Ishikawa (cell line): ENCODE data around the gene TMEM186.

ENCODE experiments used
- CEBPB ChIP-seq: IDR thresholded peaks from 2 replicates; pipeline ENCODE4 v1.6.1; 2012
- CREB1 ChIP-seq: IDR thresholded peaks from 2 replicates; pipeline ENCODE4 v1.6.1; 2012; ENCODE audit warnings: low read depth
- EGR1 ChIP-seq: IDR thresholded peaks from 2 replicates; pipeline ENCODE4 v1.6.1; 2012
- EP300 ChIP-seq: IDR thresholded peaks from 2 replicates; pipeline ENCODE4 v1.6.1; 2012; ENCODE audit warnings: borderline replicate concordance
- FOXM1 ChIP-seq: IDR thresholded peaks from 2 replicates; pipeline ENCODE4 v1.6.1; 2012; ENCODE audit warnings: low read depth, borderline replicate concordance
- NFIC ChIP-seq: IDR thresholded peaks from 2 replicates; pipeline ENCODE4 v1.6.1; 2012
- RAD21 ChIP-seq: IDR thresholded peaks from 2 replicates; pipeline ENCODE4 v1.6.1; 2012; ENCODE audit warnings: low read depth
- TAF1 ChIP-seq: IDR thresholded peaks from 2 replicates; pipeline ENCODE4 v1.6.1; 2012; ENCODE audit warnings: low read depth, mild to moderate bottlenecking
- TCF12 ChIP-seq: IDR thresholded peaks from 2 replicates; pipeline ENCODE4 v1.6.1; 2012; ENCODE audit warnings: low read depth
- TEAD4 ChIP-seq: IDR thresholded peaks from 2 replicates; pipeline ENCODE4 v1.6.1; 2012
- YY1 ChIP-seq: IDR thresholded peaks from 2 replicates; pipeline ENCODE4 v1.6.1; 2012; ENCODE audit warnings: low read depth
- ZBTB7A ChIP-seq: IDR thresholded peaks from 2 replicates; pipeline ENCODE4 v1.6.1; 2012; ENCODE audit warnings: low read depth
- TF ChIP-seq, protein P1 (sequence below): IDR thresholded peaks from 2 replicates; pipeline ENCODE4 v1.6.1; 2012
- TF ChIP-seq, protein P2 (sequence below): IDR thresholded peaks from 2 replicates; pipeline ENCODE4 v1.6.1; 2012; ENCODE audit warnings: low read depth, mild to moderate bottlenecking
- TF ChIP-seq, protein P3 (sequence below): IDR thresholded peaks from 2 replicates; pipeline ENCODE4 v1.6.1; 2012

The TMEM186 gene

GRCh38 chr16:8797364-8798173 is at the start of gene TMEM186, which contains the start of gene PMM2:
TMEM186 (minus strand) TSS chr16:8797639; CDS start chr16:8797614, 25 bp downstream.
PMM2 (plus strand) TSS chr16:8797839; CDS start chr16:8797883, 44 bp downstream.
- TF ChIP-seq CEBPB, result no peak
- TF ChIP-seq, protein P1, sequence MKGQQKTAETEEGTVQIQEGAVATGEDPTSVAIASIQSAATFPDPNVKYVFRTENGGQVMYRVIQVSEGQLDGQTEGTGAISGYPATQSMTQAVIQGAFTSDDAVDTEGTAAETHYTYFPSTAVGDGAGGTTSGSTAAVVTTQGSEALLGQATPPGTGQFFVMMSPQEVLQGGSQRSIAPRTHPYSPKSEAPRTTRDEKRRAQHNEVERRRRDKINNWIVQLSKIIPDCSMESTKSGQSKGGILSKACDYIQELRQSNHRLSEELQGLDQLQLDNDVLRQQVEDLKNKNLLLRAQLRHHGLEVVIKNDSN, result peak; percentile 62
- TF ChIP-seq, protein P2, sequence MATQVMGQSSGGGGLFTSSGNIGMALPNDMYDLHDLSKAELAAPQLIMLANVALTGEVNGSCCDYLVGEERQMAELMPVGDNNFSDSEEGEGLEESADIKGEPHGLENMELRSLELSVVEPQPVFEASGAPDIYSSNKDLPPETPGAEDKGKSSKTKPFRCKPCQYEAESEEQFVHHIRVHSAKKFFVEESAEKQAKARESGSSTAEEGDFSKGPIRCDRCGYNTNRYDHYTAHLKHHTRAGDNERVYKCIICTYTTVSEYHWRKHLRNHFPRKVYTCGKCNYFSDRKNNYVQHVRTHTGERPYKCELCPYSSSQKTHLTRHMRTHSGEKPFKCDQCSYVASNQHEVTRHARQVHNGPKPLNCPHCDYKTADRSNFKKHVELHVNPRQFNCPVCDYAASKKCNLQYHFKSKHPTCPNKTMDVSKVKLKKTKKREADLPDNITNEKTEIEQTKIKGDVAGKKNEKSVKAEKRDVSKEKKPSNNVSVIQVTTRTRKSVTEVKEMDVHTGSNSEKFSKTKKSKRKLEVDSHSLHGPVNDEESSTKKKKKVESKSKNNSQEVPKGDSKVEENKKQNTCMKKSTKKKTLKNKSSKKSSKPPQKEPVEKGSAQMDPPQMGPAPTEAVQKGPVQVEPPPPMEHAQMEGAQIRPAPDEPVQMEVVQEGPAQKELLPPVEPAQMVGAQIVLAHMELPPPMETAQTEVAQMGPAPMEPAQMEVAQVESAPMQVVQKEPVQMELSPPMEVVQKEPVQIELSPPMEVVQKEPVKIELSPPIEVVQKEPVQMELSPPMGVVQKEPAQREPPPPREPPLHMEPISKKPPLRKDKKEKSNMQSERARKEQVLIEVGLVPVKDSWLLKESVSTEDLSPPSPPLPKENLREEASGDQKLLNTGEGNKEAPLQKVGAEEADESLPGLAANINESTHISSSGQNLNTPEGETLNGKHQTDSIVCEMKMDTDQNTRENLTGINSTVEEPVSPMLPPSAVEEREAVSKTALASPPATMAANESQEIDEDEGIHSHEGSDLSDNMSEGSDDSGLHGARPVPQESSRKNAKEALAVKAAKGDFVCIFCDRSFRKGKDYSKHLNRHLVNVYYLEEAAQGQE, result no peak
- peak; percentile 67 for TF ChIP-seq TAF1
- TF ChIP-seq FOXM1, result no peak
- TF ChIP-seq, protein P3, sequence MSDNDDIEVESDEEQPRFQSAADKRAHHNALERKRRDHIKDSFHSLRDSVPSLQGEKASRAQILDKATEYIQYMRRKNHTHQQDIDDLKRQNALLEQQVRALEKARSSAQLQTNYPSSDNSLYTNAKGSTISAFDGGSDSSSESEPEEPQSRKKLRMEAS, result peak; percentile 99
- peak; percentile 52; the same call in 1 of the 2 replicates for TF ChIP-seq TCF12
- peak; percentile 70 for TF ChIP-seq YY1

- TF ChIP-seq TCF12 (no peak), TEAD4 (no peak), TAF1 (no peak), EGR1 (no peak), RAD21 (no peak), YY1 (no peak)
- TF ChIP-seq, protein P2, result no peak
Observed at GRCh38 chr16:8847145-8847544, 49.7 kb upstream of the TMEM186 start.

DNA sequence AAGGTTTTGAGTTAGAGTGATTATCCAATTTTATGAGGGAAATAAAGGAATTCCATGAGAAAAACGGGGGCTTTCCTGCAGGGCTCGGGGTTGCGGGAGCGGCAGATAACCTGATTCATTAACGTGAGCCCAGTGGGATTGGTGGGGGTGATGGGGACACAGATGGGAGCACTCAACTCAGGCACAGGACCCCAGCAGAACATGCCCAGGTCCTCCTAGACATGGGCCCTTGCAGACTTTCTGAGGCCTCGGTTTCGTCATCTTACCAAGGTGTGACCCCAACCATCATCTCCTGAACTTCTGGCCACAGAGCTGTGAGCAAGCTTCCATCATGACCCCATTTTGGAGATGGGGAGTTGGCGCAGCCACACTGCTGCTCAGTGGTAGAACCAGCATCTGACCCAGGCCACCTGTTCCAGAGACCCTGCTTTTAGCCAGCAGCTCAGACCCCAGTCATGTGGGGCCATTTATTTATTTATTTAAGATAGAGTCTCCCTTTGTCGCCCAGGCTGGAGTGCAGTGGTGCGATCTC is 49.0 kb upstream of the TMEM186 start:
- TF ChIP-seq, protein P3, result no peak
- TF ChIP-seq EGR1 (no peak), FOXM1 (no peak), TEAD4 (no peak), CREB1 (no peak), TCF12 (no peak), RAD21 (no peak), NFIC (no peak), YY1 (no peak), CEBPB (no peak), TAF1 (no peak), ZBTB7A (no peak), EP300 (no peak)
- TF ChIP-seq, protein P1, result no peak
- TF ChIP-seq, protein P2, result no peak

DNA sequence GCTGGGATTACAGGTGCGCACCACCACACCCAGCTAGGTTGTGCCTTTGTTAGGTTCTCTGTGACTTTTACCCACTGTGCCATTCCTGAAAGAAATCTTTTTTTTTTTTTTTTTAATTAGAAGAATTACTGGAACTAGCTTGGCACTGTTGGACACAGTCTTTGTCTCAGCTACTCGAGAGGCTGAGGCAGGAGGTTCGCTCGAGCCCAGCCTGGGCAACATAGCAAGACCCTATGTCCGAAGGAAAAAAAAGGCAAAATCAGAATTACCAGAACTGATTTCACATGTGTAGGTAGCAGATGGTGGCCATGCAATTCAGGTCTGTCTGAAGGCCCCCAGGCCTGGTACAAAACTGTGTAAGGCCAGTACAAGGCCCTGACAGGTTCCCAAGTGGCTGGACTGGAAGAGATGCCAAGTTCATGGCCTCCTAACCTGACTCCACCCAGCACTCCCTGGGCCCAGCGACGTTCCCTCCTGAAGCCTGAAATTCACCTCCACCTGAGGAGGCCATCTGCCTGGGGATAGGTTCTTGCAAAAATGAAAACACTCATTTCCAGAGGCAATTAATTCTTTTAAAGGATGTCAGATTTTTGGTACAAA is 48.4 kb upstream of the TMEM186 start:
- no peak for TF ChIP-seq TAF1
- TF ChIP-seq CREB1, result no peak
- TF ChIP-seq RAD21, result no peak
- TF ChIP-seq, protein P1, result no peak
- TF ChIP-seq EP300, result no peak
- no peak for TF ChIP-seq ZBTB7A
- TF ChIP-seq EGR1, result no peak
- TF ChIP-seq, protein P3, result no peak
- TF ChIP-seq TEAD4, result no peak
- no peak for TF ChIP-seq CEBPB
- no peak for TF ChIP-seq FOXM1
- TF ChIP-seq NFIC, result no peak
- TF ChIP-seq, protein P2, result no peak
- TF ChIP-seq TCF12, result no peak
- no peak for TF ChIP-seq YY1
